8988T (cell line): ENCODE data around the gene BMI1.

Source experiments
- DNase-seq: peaks from one replicate; pipeline ENCODE4 v3.0.0; 2011

BMI1 gene

DNA sequence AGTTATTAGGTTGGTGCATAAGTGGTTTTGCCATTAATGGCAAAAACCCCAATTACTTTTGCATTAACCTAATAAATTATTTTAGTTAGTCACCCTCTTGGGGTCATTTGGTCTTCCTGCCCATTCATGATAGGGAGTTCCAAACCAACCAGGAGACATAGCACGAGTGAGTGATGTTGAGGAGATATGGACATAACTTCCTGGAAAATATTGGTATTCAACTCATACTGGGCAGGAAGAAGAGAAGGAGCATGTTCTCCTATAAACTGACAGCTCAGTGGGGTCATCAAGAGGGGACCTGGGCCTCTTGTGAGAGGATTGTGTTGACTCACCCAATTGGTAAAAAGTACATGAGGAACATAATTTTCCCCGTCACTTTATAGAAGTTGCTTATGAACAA is 48.1 kb downstream of the BMI1 start:
- no peak for DNase-seq

DNA sequence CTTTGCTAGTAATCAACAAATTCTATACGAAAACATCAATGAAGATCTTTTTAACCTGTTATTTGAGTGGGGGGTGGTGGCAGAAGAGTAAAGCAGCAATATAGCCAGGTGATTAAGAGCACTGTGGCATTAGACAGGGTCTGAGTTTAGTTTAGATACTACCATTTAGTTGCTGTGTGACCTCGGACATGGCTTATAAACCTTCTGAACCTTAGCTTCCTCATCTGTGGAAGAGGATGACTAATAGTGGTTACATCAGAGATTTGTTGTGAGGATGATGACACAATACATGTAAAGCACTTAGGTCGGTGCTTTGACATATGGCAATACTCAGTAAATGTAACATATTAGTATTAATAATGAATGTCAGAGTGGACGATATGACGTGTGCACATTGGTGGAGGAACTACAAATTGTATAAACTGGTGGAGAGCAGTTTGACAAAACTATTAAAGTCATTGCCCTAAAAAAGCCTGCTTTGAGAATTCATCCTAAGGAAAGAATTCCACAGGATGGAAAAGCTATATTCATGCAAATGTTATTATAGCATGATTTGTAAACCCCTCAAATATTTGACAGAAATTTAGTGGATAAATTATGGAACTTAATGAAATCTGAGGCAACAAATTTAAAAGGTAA is 48.7 kb downstream of the BMI1 start:
- no peak for DNase-seq

- DNase-seq: no peak
Measured at GRCh38 chr10:22370320-22370719, 49.4 kb downstream of the BMI1 start.

DNA sequence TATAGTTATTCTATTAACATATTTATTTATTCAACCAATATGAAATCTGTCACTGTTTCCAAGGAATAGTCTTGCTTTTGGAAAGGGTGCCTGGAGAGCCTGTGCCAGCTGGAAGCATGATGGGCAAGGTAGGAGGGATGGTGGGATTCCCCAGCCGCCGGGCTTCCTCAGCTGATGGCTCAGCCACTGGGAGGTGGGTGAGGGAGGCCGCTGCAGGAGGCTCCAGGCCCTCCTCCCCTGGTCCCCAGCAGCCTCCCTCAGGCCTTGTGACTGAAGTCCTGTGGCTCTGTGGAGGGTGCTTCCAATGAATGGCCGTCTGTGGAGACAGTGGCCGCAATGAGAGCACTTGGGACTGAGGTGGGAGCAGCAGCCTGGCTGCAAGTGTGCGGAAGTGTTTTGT is 51.4 kb downstream of the BMI1 start:
- DNase-seq: no peak

- DNase-seq: no peak
Measured at GRCh38 chr10:22372917-22373316, 52.0 kb downstream of the BMI1 start.

DNA sequence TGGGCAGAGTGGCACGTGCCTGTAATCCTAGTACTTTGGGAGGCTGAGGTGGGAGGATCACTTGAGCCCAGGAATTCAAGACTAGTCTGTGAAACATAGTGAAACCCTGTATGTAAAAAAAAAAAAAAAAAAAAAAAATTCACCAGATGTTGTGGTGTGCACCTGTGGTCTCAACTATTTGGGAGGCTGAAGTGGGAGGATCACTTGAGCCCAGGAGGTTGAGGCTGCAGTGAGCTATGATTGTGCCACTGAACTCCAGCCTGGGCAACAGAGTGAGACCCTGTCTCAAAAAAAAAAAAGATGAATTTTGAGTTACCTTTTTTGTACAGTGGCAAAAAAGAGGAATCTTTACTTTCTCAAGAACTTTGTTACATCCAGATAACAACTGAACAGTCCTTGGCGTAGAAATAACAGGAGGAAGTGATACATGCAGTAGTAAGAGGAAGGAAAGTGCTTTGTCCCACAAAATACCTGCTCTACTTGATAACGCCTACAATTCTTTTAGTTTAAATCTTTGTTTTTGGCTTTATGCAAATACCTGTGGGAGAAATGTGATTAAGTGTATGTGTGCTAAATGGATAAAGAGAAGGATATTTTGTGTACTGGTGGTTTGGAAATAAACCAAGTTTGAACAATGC is 53.7 kb downstream of the BMI1 start:
- DNase-seq: no peak

- no peak for DNase-seq
Measured at GRCh38 chr10:22379059-22379458, 58.2 kb downstream of the BMI1 start.
